ENCODE results near the gene SOHLH1.

DNA sequence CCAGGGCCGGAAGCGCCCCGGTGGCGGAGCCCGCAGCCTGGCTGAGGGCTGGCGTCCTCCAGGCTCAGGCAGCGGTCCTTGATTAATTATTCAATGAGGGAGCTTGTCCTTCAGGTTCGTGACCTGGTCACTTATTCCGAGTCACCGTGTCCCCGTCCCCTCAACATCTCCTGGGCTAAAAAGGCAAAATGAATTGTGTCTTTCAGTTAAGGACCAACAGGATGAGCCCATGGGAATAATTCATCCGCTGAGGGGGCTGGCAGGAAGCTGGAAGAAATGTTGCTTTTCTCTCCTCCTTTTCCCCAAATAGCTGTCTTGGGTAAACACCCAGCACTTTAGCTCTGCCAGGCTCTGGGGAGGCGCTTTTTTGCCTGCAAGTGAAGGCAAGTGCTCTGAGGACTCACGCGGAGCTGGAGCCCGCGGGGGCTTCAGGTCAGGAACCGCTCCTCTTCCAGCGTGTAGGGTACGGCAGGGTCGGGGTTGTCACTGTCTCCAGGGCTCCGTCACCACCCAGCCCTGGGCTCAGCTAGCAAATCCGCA, 15.8 kb upstream of the SOHLH1 start:
- TF ChIP-seq GLI4 (tag by site-specific recombination; IDR thresholded peaks at IDR 0.05) (no peak), ZNF202 (tag by site-specific recombination; IDR thresholded peaks at IDR 0.05; ENCODE audit: borderline replicate concordance) (no peak), ZNF221 (tag by site-specific recombination; IDR thresholded peaks at IDR 0.05; ENCODE audit: borderline replicate concordance) (no peak), YY1 (tag by site-specific recombination; IDR thresholded peaks at IDR 0.05) (no peak), ZNF76 (tag by site-specific recombination; IDR thresholded peaks at IDR 0.05; ENCODE audit: borderline replicate concordance, low read depth) (no peak), ZNF24 (tag by site-specific recombination; IDR thresholded peaks at IDR 0.05) (no peak), HOXC10 (CRISPR knock-in tag; IDR thresholded peaks at IDR 0.05) (no peak), ZNF549 (tag by site-specific recombination; IDR thresholded peaks at IDR 0.05) (no peak)
- TF ChIP-seq, protein P1, sequence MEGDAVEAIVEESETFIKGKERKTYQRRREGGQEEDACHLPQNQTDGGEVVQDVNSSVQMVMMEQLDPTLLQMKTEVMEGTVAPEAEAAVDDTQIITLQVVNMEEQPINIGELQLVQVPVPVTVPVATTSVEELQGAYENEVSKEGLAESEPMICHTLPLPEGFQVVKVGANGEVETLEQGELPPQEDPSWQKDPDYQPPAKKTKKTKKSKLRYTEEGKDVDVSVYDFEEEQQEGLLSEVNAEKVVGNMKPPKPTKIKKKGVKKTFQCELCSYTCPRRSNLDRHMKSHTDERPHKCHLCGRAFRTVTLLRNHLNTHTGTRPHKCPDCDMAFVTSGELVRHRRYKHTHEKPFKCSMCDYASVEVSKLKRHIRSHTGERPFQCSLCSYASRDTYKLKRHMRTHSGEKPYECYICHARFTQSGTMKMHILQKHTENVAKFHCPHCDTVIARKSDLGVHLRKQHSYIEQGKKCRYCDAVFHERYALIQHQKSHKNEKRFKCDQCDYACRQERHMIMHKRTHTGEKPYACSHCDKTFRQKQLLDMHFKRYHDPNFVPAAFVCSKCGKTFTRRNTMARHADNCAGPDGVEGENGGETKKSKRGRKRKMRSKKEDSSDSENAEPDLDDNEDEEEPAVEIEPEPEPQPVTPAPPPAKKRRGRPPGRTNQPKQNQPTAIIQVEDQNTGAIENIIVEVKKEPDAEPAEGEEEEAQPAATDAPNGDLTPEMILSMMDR (tag by site-specific recombination; IDR thresholded peaks at IDR 0.05), result no peak
- TF ChIP-seq, protein P2, sequence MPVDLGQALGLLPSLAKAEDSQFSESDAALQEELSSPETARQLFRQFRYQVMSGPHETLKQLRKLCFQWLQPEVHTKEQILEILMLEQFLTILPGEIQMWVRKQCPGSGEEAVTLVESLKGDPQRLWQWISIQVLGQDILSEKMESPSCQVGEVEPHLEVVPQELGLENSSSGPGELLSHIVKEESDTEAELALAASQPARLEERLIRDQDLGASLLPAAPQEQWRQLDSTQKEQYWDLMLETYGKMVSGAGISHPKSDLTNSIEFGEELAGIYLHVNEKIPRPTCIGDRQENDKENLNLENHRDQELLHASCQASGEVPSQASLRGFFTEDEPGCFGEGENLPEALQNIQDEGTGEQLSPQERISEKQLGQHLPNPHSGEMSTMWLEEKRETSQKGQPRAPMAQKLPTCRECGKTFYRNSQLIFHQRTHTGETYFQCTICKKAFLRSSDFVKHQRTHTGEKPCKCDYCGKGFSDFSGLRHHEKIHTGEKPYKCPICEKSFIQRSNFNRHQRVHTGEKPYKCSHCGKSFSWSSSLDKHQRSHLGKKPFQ (tag by site-specific recombination; IDR thresholded peaks at IDR 0.05), result no peak
- TF ChIP-seq, protein P3, sequence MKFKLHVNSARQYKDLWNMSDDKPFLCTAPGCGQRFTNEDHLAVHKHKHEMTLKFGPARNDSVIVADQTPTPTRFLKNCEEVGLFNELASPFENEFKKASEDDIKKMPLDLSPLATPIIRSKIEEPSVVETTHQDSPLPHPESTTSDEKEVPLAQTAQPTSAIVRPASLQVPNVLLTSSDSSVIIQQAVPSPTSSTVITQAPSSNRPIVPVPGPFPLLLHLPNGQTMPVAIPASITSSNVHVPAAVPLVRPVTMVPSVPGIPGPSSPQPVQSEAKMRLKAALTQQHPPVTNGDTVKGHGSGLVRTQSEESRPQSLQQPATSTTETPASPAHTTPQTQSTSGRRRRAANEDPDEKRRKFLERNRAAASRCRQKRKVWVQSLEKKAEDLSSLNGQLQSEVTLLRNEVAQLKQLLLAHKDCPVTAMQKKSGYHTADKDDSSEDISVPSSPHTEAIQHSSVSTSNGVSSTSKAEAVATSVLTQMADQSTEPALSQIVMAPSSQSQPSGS (tag by site-specific recombination; IDR thresholded peaks at IDR 0.05; ENCODE audit: low read depth), result no peak
- TF ChIP-seq, protein P4, sequence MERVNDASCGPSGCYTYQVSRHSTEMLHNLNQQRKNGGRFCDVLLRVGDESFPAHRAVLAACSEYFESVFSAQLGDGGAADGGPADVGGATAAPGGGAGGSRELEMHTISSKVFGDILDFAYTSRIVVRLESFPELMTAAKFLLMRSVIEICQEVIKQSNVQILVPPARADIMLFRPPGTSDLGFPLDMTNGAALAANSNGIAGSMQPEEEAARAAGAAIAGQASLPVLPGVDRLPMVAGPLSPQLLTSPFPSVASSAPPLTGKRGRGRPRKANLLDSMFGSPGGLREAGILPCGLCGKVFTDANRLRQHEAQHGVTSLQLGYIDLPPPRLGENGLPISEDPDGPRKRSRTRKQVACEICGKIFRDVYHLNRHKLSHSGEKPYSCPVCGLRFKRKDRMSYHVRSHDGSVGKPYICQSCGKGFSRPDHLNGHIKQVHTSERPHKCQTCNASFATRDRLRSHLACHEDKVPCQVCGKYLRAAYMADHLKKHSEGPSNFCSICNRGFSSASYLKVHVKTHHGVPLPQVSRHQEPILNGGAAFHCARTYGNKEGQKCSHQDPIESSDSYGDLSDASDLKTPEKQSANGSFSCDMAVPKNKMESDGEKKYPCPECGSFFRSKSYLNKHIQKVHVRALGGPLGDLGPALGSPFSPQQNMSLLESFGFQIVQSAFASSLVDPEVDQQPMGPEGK (tag by site-specific recombination; IDR thresholded peaks at IDR 0.05), result no peak
- TF ChIP-seq, protein P5, sequence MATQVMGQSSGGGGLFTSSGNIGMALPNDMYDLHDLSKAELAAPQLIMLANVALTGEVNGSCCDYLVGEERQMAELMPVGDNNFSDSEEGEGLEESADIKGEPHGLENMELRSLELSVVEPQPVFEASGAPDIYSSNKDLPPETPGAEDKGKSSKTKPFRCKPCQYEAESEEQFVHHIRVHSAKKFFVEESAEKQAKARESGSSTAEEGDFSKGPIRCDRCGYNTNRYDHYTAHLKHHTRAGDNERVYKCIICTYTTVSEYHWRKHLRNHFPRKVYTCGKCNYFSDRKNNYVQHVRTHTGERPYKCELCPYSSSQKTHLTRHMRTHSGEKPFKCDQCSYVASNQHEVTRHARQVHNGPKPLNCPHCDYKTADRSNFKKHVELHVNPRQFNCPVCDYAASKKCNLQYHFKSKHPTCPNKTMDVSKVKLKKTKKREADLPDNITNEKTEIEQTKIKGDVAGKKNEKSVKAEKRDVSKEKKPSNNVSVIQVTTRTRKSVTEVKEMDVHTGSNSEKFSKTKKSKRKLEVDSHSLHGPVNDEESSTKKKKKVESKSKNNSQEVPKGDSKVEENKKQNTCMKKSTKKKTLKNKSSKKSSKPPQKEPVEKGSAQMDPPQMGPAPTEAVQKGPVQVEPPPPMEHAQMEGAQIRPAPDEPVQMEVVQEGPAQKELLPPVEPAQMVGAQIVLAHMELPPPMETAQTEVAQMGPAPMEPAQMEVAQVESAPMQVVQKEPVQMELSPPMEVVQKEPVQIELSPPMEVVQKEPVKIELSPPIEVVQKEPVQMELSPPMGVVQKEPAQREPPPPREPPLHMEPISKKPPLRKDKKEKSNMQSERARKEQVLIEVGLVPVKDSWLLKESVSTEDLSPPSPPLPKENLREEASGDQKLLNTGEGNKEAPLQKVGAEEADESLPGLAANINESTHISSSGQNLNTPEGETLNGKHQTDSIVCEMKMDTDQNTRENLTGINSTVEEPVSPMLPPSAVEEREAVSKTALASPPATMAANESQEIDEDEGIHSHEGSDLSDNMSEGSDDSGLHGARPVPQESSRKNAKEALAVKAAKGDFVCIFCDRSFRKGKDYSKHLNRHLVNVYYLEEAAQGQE (tag by site-specific recombination; IDR thresholded peaks at IDR 0.05), result no peak
